GM21717 (cell line): ENCODE measurements around the gene GSC2.
A peak's percentile ranks its signal among the peaks of the same experiment; 100 is the strongest.

Source experiments
- ATAC-seq: cut with Tn5 transposase; IDR thresholded peaks from one replicate; pipeline ENCODE4 v1.9.1; 2021; ENCODE audit warnings: mild to moderate bottlenecking, moderate library complexity; ENCODE audit not compliant: unreplicated experiment

Gene GSC2

DNA sequence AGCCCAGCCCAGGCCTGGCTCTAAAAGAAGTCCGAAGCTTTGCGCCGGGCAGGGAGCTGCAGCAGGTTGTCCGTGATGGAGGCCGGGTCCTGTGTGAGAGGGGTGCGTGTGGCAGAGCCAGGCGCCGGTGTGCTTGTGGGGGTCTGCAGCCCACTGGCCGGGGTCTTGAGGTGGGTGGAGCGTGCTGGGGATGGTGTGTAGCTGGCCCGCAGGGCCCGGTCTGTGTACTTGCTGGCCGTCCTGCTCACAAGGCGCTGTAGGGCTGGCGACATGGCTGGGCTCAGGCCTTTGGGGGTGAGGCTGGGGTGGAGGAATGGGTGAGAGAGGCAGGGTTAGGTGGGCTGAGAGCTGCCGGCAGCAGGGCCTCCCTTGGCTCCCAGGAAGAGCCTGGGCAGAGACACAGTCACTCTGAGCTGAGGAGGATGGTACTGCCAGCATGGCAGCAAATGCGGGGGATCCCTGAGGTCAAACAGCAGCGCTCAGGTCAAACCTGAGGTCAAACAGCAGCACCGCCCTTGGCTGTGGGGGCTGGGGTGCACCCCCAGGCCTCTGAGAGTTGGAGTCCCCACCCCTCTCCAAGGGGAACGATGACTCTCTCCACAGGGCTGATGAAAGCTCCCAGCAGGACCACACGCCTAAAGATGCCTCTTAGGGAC, 15.8 kb downstream of the GSC2 start:
- ATAC-seq, result no peak

GRCh38 chr22:19133561-19133960, 16.5 kb downstream of the GSC2 start:
- no peak for ATAC-seq

DNA sequence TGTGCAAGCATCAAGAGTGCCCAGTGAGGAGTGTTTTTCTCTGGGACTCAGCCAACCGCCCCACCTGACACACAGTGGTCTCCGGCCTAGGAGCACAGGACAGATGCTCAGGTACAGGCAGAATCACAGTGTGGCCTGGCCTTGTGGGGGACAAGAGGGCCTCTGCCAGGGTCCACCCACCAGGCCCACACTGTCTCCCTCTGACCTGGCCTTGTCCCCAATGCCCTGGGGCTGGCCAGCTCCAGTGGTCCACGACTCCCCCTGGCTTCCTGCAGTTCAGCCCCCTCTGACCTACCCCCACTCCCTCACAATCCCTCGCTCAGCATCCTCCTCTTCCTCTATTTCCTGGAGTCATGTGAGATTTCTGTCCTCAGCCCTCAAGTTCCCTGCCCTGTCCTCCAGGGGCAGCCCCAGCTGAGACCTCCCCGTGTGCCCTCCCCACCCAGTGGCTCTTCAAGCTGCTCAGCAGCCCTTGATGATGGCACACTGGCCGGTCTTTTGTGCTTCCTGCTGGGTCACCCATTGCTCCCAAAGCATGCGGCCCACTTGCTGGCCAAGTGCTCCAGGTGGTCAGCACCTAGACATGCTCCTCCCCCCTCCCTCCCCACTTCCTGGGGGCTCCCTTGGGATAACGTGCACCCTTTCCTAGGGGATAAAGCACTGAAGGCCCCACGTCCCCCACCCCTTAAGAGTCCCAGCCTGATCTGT, 17.2 kb downstream of the GSC2 start:
- no peak for ATAC-seq

GRCh38 chr22:19132153-19132552, 17.9 kb downstream of the GSC2 start:
- no peak for ATAC-seq

DNA sequence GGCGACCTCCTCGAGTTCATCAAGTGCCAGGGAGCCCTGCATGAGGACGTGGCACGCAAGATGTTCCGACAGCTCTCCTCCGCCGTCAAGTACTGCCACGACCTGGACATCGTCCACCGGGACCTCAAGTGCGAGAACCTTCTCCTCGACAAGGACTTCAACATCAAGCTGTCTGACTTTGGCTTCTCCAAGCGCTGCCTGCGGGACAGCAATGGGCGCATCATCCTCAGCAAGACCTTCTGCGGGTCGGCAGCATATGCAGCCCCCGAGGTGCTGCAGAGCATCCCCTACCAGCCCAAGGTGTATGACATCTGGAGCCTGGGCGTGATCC, 18.4 kb downstream of the GSC2 start:
- ATAC-seq, result no peak

DNA sequence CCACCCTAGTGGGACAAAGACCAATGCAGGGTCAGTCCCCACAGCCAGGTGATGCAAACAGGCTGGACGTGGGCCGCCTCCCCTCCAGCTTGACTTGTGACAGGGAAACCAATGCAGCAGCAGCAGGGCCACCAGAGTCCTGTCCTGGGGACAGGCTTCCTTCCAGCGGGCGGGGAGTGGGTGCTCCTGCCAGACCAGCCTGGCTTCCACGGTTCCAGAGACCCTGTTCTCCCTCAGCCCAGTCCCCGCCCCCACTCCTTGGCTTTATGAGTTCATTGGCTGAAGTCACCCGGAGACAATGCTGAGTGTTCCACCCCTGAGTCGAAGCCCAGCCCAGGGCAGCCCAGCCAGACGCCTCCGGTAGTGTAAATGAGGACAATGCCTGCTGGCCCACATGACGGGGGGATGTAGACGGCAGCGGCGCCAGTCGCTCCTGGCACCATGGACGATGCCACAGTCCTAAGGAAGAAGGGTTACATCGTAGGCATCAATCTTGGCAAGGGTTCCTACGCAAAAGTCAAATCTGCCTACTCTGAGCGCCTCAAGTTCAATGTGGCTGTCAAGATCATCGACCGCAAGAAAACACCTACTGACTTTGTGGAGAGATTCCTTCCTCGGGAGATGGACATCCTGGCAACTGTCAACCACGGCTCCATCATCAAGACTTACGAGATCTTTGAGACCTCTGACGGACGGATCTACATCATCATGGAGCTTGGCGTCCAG, 19.0 kb downstream of the GSC2 start, which contains the start of gene TSSK2:
TSS of gene TSSK2 (plus strand) at position 350 of the 726 bp plus-strand sequence. CDS start at position 442, 92 bp downstream.
- no peak for ATAC-seq

- ATAC-seq, result no peak
These were observed 20.2 kb downstream of the GSC2 start for GRCh38 chr22:19129871-19130270.

GRCh38 chr22:19128946-19129727, 21.0 kb downstream of the GSC2 start:
- no peak for ATAC-seq

DNA sequence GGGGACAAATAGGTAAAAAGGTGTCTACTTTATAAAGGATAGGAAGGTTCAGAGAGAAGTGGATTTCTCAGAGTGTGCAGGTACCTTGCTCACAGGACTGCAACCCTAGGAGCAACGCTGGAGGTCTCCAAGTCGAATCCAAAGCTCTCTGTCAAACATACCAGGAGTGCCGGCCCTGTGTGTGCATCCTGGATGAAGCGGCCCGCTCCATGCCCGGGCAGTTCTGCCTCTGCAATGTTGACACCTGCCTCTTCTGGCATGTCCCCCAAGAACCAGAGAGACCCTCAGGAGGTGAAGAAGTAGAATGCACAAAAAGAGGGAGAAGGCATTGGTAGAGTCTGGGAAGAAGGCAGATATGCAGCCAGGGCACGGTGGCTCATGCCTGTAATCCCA, 22.1 kb downstream of the GSC2 start:
- no peak for ATAC-seq

- ATAC-seq, result no peak
These were observed 22.6 kb downstream of the GSC2 start for GRCh38 chr22:19127329-19128008.

GRCh38 chr22:19126309-19127273, 23.5 kb downstream of the GSC2 start:
- no peak for ATAC-seq

DNA sequence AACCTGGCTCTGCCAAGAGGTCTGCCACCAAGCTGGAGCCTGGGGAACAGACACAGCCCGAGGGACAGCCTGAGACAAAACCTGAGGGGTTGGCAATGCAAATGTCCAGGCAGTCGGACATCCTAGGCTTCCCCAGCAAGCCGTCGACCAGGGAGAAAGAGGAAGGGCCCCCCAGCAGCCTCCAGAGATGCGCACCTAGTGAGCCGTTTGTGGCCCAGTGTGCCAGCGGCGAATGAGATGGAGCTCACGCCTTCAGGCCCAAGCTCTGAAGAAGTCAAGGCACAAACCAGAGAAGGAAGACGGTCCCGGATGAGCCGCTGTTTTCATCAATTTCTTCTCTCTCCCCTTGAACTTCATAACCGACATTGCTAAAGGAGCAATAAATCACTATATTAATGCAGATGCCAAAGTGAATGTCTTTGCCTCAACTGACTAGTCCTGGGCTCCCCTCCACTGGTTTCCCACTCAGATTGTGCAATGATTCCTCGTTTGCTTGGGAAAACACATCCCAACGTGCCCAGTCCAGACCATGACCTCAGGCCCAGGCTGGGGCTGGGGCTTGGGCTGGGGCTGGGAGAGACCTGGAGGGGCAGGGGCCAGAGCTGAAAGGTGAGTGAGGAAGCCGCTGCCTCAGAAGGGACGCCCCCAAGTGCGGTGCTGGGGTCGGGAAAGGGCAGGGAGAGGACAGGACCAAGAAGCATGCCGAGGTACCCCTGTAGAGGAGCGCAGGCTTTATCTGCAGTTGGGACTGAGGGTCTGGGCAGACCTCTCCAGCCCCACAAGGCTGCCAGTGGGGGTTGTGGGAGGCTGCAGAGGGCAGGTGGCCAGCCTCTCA, 24.4 kb downstream of the GSC2 start:
- ATAC-seq, result no peak

GRCh38 chr22:19125011-19125410, 25.1 kb downstream of the GSC2 start:
- no peak for ATAC-seq

GRCh38 chr22:19124377-19124776, 25.7 kb downstream of the GSC2 start:
- no peak for ATAC-seq

GRCh38 chr22:19123936-19124335, 26.2 kb downstream of the GSC2 start:
- no peak for ATAC-seq

GRCh38 chr22:19122752-19123492, 27.2 kb downstream of the GSC2 start:
- no peak for ATAC-seq

GRCh38 chr22:19122143-19122751, 27.8 kb downstream of the GSC2 start, which contains the start of gene DGCR2:
Gene DGCR2 (minus strand): TSS chr22:19122412. CDS start chr22:19122206, 206 bp downstream.
- peak; percentile 69 for ATAC-seq
